Stimulated activated CD8-positive, alpha-beta memory T cell treated with anti-CD3 and anti-CD28 coated beads, Interleukin-12 subunit alpha, Interleukin-12 subunit beta, amount 100 ng/mL, for 24 hours (primary cell): ENCODE results near the gene ZBTB47.
A peak's percentile ranks its signal among the peaks of the same experiment; 100 is the strongest.

Experiments used
- DNase-seq: peaks from one replicate; pipeline ENCODE4 v3.0.0-alpha.2; 2020; ENCODE audit errors: extremely low read depth

ZBTB47 gene

GRCh38 chr3:42665050-42665878 is 11.8 kb downstream of the ZBTB47 start:
- DNase-seq, result no peak

- no peak for DNase-seq
These were observed 12.5 kb downstream of the ZBTB47 start for GRCh38 chr3:42666022-42666421.

- DNase-seq, result no peak
These were observed 13.1 kb downstream of the ZBTB47 start for GRCh38 chr3:42666577-42666998.

- no peak for DNase-seq
These were observed 13.6 kb downstream of the ZBTB47 start for GRCh38 chr3:42667096-42667522.

GRCh38 chr3:42667523-42668412 is 14.3 kb downstream of the ZBTB47 start:
- DNase-seq, result no peak

GRCh38 chr3:42668413-42668760 is 14.9 kb downstream of the ZBTB47 start:
- no peak for DNase-seq

- no peak for DNase-seq
These were observed 15.3 kb downstream of the ZBTB47 start for GRCh38 chr3:42668793-42669217.

GRCh38 chr3:42670051-42670576 is 16.6 kb downstream of the ZBTB47 start:
- DNase-seq, result no peak

- no peak for DNase-seq
These were observed 17.2 kb downstream of the ZBTB47 start for GRCh38 chr3:42670670-42671069.

- no peak for DNase-seq
These were observed 19.0 kb downstream of the ZBTB47 start for GRCh38 chr3:42672515-42672914.

GRCh38 chr3:42673082-42673481 is 19.6 kb downstream of the ZBTB47 start:
- DNase-seq, result no peak

GRCh38 chr3:42674146-42674545 is 20.6 kb downstream of the ZBTB47 start:
- DNase-seq, result no peak

GRCh38 chr3:42675909-42676308 is 22.4 kb downstream of the ZBTB47 start:
- DNase-seq, result no peak

- DNase-seq, result no peak
These were observed 24.9 kb downstream of the ZBTB47 start for GRCh38 chr3:42678447-42678846.

- DNase-seq, result no peak
These were observed 26.8 kb downstream of the ZBTB47 start for GRCh38 chr3:42680271-42680670.

GRCh38 chr3:42680806-42681205 is 27.3 kb downstream of the ZBTB47 start:
- no peak for DNase-seq

GRCh38 chr3:42681361-42682038 is 28.0 kb downstream of the ZBTB47 start:
- no peak for DNase-seq

GRCh38 chr3:42682301-42683070 is 29.0 kb downstream of the ZBTB47 start:
- no peak for DNase-seq

GRCh38 chr3:42683875-42684598 is 30.5 kb downstream of the ZBTB47 start:
- peak; percentile 20 for DNase-seq

- no peak for DNase-seq
These were observed 31.3 kb downstream of the ZBTB47 start for GRCh38 chr3:42684632-42685362.
